NCI-H460 (cell line): Measurements from ENCODE around the gene IGFBP2. TPM values are rescaled to one million over a fixed set of nuclear protein-coding genes. Genes with fewer than 3 reads are reported as not detected.

Experiments
- DNase-seq: peaks from one replicate; pipeline ENCODE4 v3.0.0-alpha.2; 2016; ENCODE audit warnings: low read depth; ENCODE audit errors: extremely low read depth
- total RNA-seq: library from RNA; depleted of rRNA; stranded (reverse); fragments of >200 nt; shearing (Covaris generic); gene quantifications from 2 replicates; pipeline ENCODE4 v1.2.3, GENCODE V29; 2014

The IGFBP2 gene
- total RNA-seq, 1 experiment from 2014 or later = 245 TPM

GRCh38 chr2:216615298-216616082 is 17.7 kb upstream of the IGFBP2 start:
- DNase-seq = no peak

- DNase-seq = no peak
Measured at GRCh38 chr2:216616083-216616678, 17.0 kb upstream of the IGFBP2 start.

- DNase-seq = no peak
Measured at GRCh38 chr2:216617159-216617815, 15.9 kb upstream of the IGFBP2 start.

GRCh38 chr2:216618785-216619184 is 14.4 kb upstream of the IGFBP2 start:
- DNase-seq = no peak

GRCh38 chr2:216619411-216620393 is 13.5 kb upstream of the IGFBP2 start:
- no peak for DNase-seq

GRCh38 chr2:216620786-216621185 is 12.4 kb upstream of the IGFBP2 start:
- DNase-seq = no peak

GRCh38 chr2:216621292-216621691 is 11.9 kb upstream of the IGFBP2 start:
- no peak for DNase-seq

- DNase-seq = no peak
Measured at GRCh38 chr2:216622526-216622925, 10.7 kb upstream of the IGFBP2 start.

GRCh38 chr2:216624251-216624650 is 9.0 kb upstream of the IGFBP2 start:
- DNase-seq = no peak

GRCh38 chr2:216626168-216626874 is 6.9 kb upstream of the IGFBP2 start:
- no peak for DNase-seq

GRCh38 chr2:216626875-216627245 is 6.4 kb upstream of the IGFBP2 start:
- no peak for DNase-seq

GRCh38 chr2:216629784-216630183 is 3.4 kb upstream of the IGFBP2 start:
- no peak for DNase-seq

- DNase-seq = no peak
Measured at GRCh38 chr2:216632346-216632951, 771 bp upstream of the IGFBP2 start.

- DNase-seq = no peak
Measured at GRCh38 chr2:216633616-216634369, 573 bp downstream of the IGFBP2 start.

GRCh38 chr2:216634370-216635148 is 1.3 kb downstream of the IGFBP2 start:
- DNase-seq = no peak

- no peak for DNase-seq
Measured at GRCh38 chr2:216635171-216635570, 2.0 kb downstream of the IGFBP2 start.

- no peak for DNase-seq
Measured at GRCh38 chr2:216635701-216636550, 2.7 kb downstream of the IGFBP2 start.
